ENCODE results near the gene ADNP. TPM values are rescaled to one million over a fixed set of nuclear protein-coding genes. Genes with fewer than 3 reads are reported as not detected.

ADNP gene
- total RNA-seq, 5 donors from 2014 or later (not counting 1 experiment from before 2014, with no cell fraction given): 57.4 to 66.8 (median 61.7) TPM

- Histone ChIP-seq H3K4me3 (ENCODE audit: control insufficient read depth in 1 of 2, extremely low read depth in 1 of 2, low read length in 1 of 2) (no peak overlapping the region), H3K27ac (ENCODE audit: low read length) (no peak overlapping the region), H3K27me3 (replicated peaks in 1 of 2; ENCODE audit: control insufficient read depth in 2 of 2, extremely low read depth in 1 of 2, insufficient read depth in 2 of 2, low read length in 1 of 2) (peaks cover 0 to 10% of the 10 kb centered on the region in 2 experiments), H3K4me1 (ENCODE audit: control insufficient read depth in 1 of 2, extremely low read depth in 1 of 2, insufficient read depth in 2 of 2, low read length in 2 of 2) (no peaks in the 10 kb centered on the region), H3K36me3 (ENCODE audit: control insufficient read depth in 2 of 2, extremely low read depth in 1 of 2, insufficient read depth in 1 of 2, low read length in 1 of 2) (no peaks in the 10 kb centered on the region), H3K9me3 (no peaks in the 10 kb centered on the region)
- Mint-ChIP-seq H3K9me3 (no peaks in the 10 kb centered on the region), H3K4me1 (no peaks in the 10 kb centered on the region), H3K36me3 (no peaks in the 10 kb centered on the region), H3K27me3 (peaks cover 4 to 8% of the 10 kb centered on the region in 2 donors), H3K4me3 (no peak overlapping the region), H3K27ac (no peak overlapping the region)
- no peak for ATAC-seq (replicated peaks in 1 of 4)
- no peak for DNase-seq
- CTCF ChIA-PET: no interaction called here
- WGBS (ENCODE audit: insufficient coverage): 81% methylated on average over 5 of the region's 8 CpGs
- POLR2A ChIA-PET: no interaction called here
Measured at GRCh38 chr20:50969912-50970311, 38.7 kb upstream of the ADNP start.

GRCh38 chr20:50969435-50969834 is 38.2 kb upstream of the ADNP start:
- no CpG with 5 or more reads among the region's 5 CpGs for WGBS (ENCODE audit: insufficient coverage)
- Histone ChIP-seq H3K27ac (ENCODE audit: low read length) (no peak overlapping the region), H3K4me1 (ENCODE audit: control insufficient read depth in 1 of 2, extremely low read depth in 1 of 2, insufficient read depth in 2 of 2, low read length in 2 of 2) (no peaks in the 10 kb centered on the region), H3K36me3 (ENCODE audit: control insufficient read depth in 2 of 2, extremely low read depth in 1 of 2, insufficient read depth in 1 of 2, low read length in 1 of 2) (no peaks in the 10 kb centered on the region), H3K9me3 (no peaks in the 10 kb centered on the region), H3K27me3 (replicated peaks in 1 of 2; ENCODE audit: control insufficient read depth in 2 of 2, extremely low read depth in 1 of 2, insufficient read depth in 2 of 2, low read length in 1 of 2) (peaks cover 0 to 10% of the 10 kb centered on the region in 2 experiments), H3K4me3 (ENCODE audit: control insufficient read depth in 1 of 2, extremely low read depth in 1 of 2, low read length in 1 of 2) (no peak overlapping the region)
- DNase-seq: peak in 1 of 35 experiments; percentile 8
- ATAC-seq (replicated peaks in 1 of 4): no peak
- no peaks in the 10 kb centered on the region for H3K4me1 Mint-ChIP-seq
- peaks cover 3 to 8% of the 10 kb centered on the region in 2 donors for H3K27me3 Mint-ChIP-seq
- H3K9me3 Mint-ChIP-seq: no peaks in the 10 kb centered on the region
- POLR2A ChIA-PET: no interaction called here
- H3K4me3 Mint-ChIP-seq: no peak overlapping the region
- no peaks in the 10 kb centered on the region for H3K36me3 Mint-ChIP-seq
- no peak overlapping the region for H3K27ac Mint-ChIP-seq
- CTCF ChIA-PET: no interaction called here

GRCh38 chr20:50968289-50968688 is 37.1 kb upstream of the ADNP start:
- peaks cover 0 to 7% of the 10 kb centered on the region in 2 experiments for H3K27me3 ChIP-seq (replicated peaks in 1 of 2; ENCODE audit: control insufficient read depth in 2 of 2, extremely low read depth in 1 of 2, insufficient read depth in 2 of 2, low read length in 1 of 2)
- Mint-ChIP-seq H3K36me3 (no peaks in the 10 kb centered on the region), H3K27me3 (peaks cover 2 to 5% of the 10 kb centered on the region in 2 donors), H3K27ac (no peak overlapping the region), H3K9me3 (no peaks in the 10 kb centered on the region), H3K4me3 (no peak overlapping the region), H3K4me1 (peaks cover 0 to 1% (median 0%) of the 10 kb centered on the region in 3 donors)
- CTCF ChIA-PET: no interaction called here
- no peaks in the 10 kb centered on the region for H3K4me1 ChIP-seq (ENCODE audit: control insufficient read depth in 1 of 2, extremely low read depth in 1 of 2, insufficient read depth in 2 of 2, low read length in 2 of 2)
- DNase-seq (peak in 1 of 35 experiments; percentile 11), ATAC-seq (replicated peaks in 1 of 4) (no peak)
- no peaks in the 10 kb centered on the region for H3K36me3 ChIP-seq (ENCODE audit: control insufficient read depth in 2 of 2, extremely low read depth in 1 of 2, insufficient read depth in 1 of 2, low read length in 1 of 2)
- POLR2A ChIA-PET: no interaction called here
- H3K4me3 ChIP-seq (ENCODE audit: control insufficient read depth in 1 of 2, extremely low read depth in 1 of 2, low read length in 1 of 2): no peak overlapping the region
- H3K27ac ChIP-seq (ENCODE audit: low read length): no peak overlapping the region
- no CpG with 5 or more reads among the region's 9 CpGs for WGBS (ENCODE audit: insufficient coverage)
- H3K9me3 ChIP-seq: no peaks in the 10 kb centered on the region

- H3K4me3 Mint-ChIP-seq: no peak overlapping the region
- Histone ChIP-seq H3K27ac (ENCODE audit: low read length) (no peak overlapping the region), H3K9me3 (no peaks in the 10 kb centered on the region), H3K27me3 (replicated peaks in 1 of 2; ENCODE audit: control insufficient read depth in 2 of 2, extremely low read depth in 1 of 2, insufficient read depth in 2 of 2, low read length in 1 of 2) (peaks cover 0 to 7% of the 10 kb centered on the region in 2 experiments), H3K4me3 (ENCODE audit: control insufficient read depth in 1 of 2, extremely low read depth in 1 of 2, low read length in 1 of 2) (no peak overlapping the region), H3K4me1 (ENCODE audit: control insufficient read depth in 1 of 2, extremely low read depth in 1 of 2, insufficient read depth in 2 of 2, low read length in 2 of 2) (no peaks in the 10 kb centered on the region), H3K36me3 (ENCODE audit: control insufficient read depth in 2 of 2, extremely low read depth in 1 of 2, insufficient read depth in 1 of 2, low read length in 1 of 2) (no peaks in the 10 kb centered on the region)
- CTCF ChIA-PET: interaction anchor here (0.7 to 0.9 kb wide), 3 partner anchors 39 to 762 kb away, joined by 4 to 5 read pairs (median 4); no protein-coding TSS in a partner anchor
- H3K27ac Mint-ChIP-seq: no peak overlapping the region
- POLR2A ChIA-PET: no interaction called here
- DNase-seq (no peak), ATAC-seq (replicated peaks in 1 of 4) (no peak)
- no peaks in the 10 kb centered on the region for H3K9me3 Mint-ChIP-seq
- H3K27me3 Mint-ChIP-seq: no peaks in the 10 kb centered on the region
- H3K4me1 Mint-ChIP-seq: peaks cover 0 to 3% (median 0%) of the 10 kb centered on the region in 3 donors
- no peaks in the 10 kb centered on the region for H3K36me3 Mint-ChIP-seq
- 51% methylated on average over 6 of the region's 7 CpGs for WGBS (ENCODE audit: insufficient coverage)
Measured at GRCh38 chr20:50967586-50967985, 36.3 kb upstream of the ADNP start.

- Mint-ChIP-seq H3K4me3 (peak overlapping the region; percentile 94 to 96 (median 95)), H3K27ac (peak overlapping the region in 1 of 2 donors; percentile 99), H3K4me1 (peaks cover 60 to 62% (median 61%) of the 10 kb centered on the region in 3 donors), H3K27me3 (no peaks in the 10 kb centered on the region), H3K9me3 (no peaks in the 10 kb centered on the region), H3K36me3 (peaks cover 12% of the 10 kb centered on the region)
- no peaks in the 10 kb centered on the region for H3K27me3 ChIP-seq (replicated peaks in 1 of 2; ENCODE audit: control insufficient read depth in 2 of 2, extremely low read depth in 1 of 2, insufficient read depth in 2 of 2, low read length in 1 of 2)
- H3K36me3 ChIP-seq (ENCODE audit: control insufficient read depth in 2 of 2, extremely low read depth in 1 of 2, insufficient read depth in 1 of 2, low read length in 1 of 2): peaks cover 0 to 2% of the 10 kb centered on the region in 2 donors
- POLR2A ChIA-PET: interaction anchor here in 1 of 2 donors (2.3 kb wide), 1 partner anchor 30 kb away, joined by 12 read pairs; no protein-coding TSS in a partner anchor
- no peaks in the 10 kb centered on the region for H3K9me3 ChIP-seq
- peak overlapping the region; percentile 95 for H3K27ac ChIP-seq (ENCODE audit: low read length)
- H3K4me3 ChIP-seq (ENCODE audit: control insufficient read depth in 1 of 2, extremely low read depth in 1 of 2, low read length in 1 of 2): peak overlapping the region; percentile 91 to 95
- 74% methylated on average over 22 of the region's 25 CpGs for WGBS (ENCODE audit: insufficient coverage)
- peaks cover 23 to 24% of the 10 kb centered on the region in 2 experiments for H3K4me1 ChIP-seq (ENCODE audit: control insufficient read depth in 1 of 2, extremely low read depth in 1 of 2, insufficient read depth in 2 of 2, low read length in 2 of 2)
- ATAC-seq (replicated peaks in 1 of 4): no peak
- CTCF ChIA-PET: interaction anchor here in 1 of 2 donors (0.6 to 2.1 kb wide), 2 partner anchors 29 kb away, joined by 3 to 33 read pairs; partner anchors contain the start of gene ADNP
- DNase-seq: no peak
Measured at GRCh38 chr20:50959543-50960126, 28.4 kb upstream of the ADNP start.

GRCh38 chr20:50958615-50959542 is 27.6 kb upstream of the ADNP start, which contains the start of gene MOCS3:
TSS of gene MOCS3 (plus strand) at chr20:50958818. CDS start at chr20:50958843, 25 bp downstream.
- DNase-seq (peak; percentile 58 to 93 (median 82)), ATAC-seq (replicated peaks in 1 of 4) (peak; percentile 80 to 86 (median 83))
- peak within 1 kb of the TSS; percentile 99 for H3K27ac Mint-ChIP-seq
- H3K27me3 Mint-ChIP-seq: no peaks in the 10 kb centered on the region
- peak within 1 kb of the TSS; percentile 95 for H3K27ac ChIP-seq (ENCODE audit: low read length)
- H3K27me3 ChIP-seq (replicated peaks in 1 of 2; ENCODE audit: control insufficient read depth in 2 of 2, extremely low read depth in 1 of 2, insufficient read depth in 2 of 2, low read length in 1 of 2): no peaks in the 10 kb centered on the region
- ChIA-PET POLR2A (interaction anchor here (1.0 to 2.9 kb wide), 9 partner anchors 11 to 60 kb away, joined by 3 to 41 read pairs (median 5); partner anchors contain the start of gene ADNP (in 2 of the 2)), CTCF (interaction anchor here in 1 of 2 donors (0.6 to 2.7 kb wide), 9 partner anchors 25 to 556 kb away, joined by 3 to 33 read pairs (median 4); partner anchors contain the start of genes ADNP and BCAS4)
- H3K9me3 Mint-ChIP-seq: no peaks in the 10 kb centered on the region
- H3K36me3 ChIP-seq (ENCODE audit: control insufficient read depth in 2 of 2, extremely low read depth in 1 of 2, insufficient read depth in 1 of 2, low read length in 1 of 2): peaks cover 0 to 8% of the 10 kb centered on the region in 2 donors
- WGBS (ENCODE audit: insufficient coverage): 2% methylated on average over 65 of the region's 67 CpGs
- H3K4me1 Mint-ChIP-seq: peaks cover 61 to 67% (median 63%) of the 10 kb centered on the region in 3 donors
- H3K4me1 ChIP-seq (ENCODE audit: control insufficient read depth in 1 of 2, extremely low read depth in 1 of 2, insufficient read depth in 2 of 2, low read length in 2 of 2): peaks cover 23 to 24% of the 10 kb centered on the region in 2 experiments
- peak within 1 kb of the TSS; percentile 94 to 96 (median 95) for H3K4me3 Mint-ChIP-seq
- no peaks in the 10 kb centered on the region for H3K9me3 ChIP-seq
- peaks cover 12% of the 10 kb centered on the region for H3K36me3 Mint-ChIP-seq
- H3K4me3 ChIP-seq (ENCODE audit: control insufficient read depth in 1 of 2, extremely low read depth in 1 of 2, low read length in 1 of 2): peak within 1 kb of the TSS; percentile 91 to 95

Measured in T-cell (primary cell).